Suppressor macrophage (primary cell): Measurements from ENCODE around the gene GPR157.
"Not testable (repeated sequence)": the region's sequence is repeated elsewhere in the genome, so short reads cannot be mapped to it uniquely, and the experiment has no call there.

Experiments used
- DNase-seq, 4 experiments: peaks; one replicate each; pipeline ENCODE4 v3.0.0-alpha.2; 2020 to 2022

The GPR157 gene

GRCh38 chr1:9145714-9146113 lies 16.8 kb upstream of the GPR157 start:
- no peak for DNase-seq

GRCh38 chr1:9145021-9145668 lies 16.2 kb upstream of the GPR157 start:
- DNase-seq: peak; percentile 37 to 67 (median 57)

GRCh38 chr1:9144494-9144893 lies 15.6 kb upstream of the GPR157 start:
- not testable (repeated sequence) for DNase-seq

- peak; percentile 81 to 91 (median 91) for DNase-seq
Observed at GRCh38 chr1:9143250-9143649, 14.3 kb upstream of the GPR157 start.

- DNase-seq: no peak
Observed at GRCh38 chr1:9139930-9140329, 11.0 kb upstream of the GPR157 start.

GRCh38 chr1:9136932-9137331 lies 8.0 kb upstream of the GPR157 start:
- DNase-seq: no peak

- peak; percentile 48 to 63 (median 56) for DNase-seq
Observed at GRCh38 chr1:9135073-9135836, 6.4 kb upstream of the GPR157 start.

- DNase-seq: no peak
Observed at GRCh38 chr1:9133870-9134585, 5.1 kb upstream of the GPR157 start.

GRCh38 chr1:9129266-9130041 lies 552 bp upstream of the GPR157 start:
- peak; percentile 52 to 86 (median 72) for DNase-seq

GRCh38 chr1:9128166-9128519 lies 759 bp downstream of the GPR157 start:
- DNase-seq: peak; percentile 56 to 79 (median 62)

GRCh38 chr1:9127395-9128165 lies 1.3 kb downstream of the GPR157 start:
- no peak for DNase-seq

GRCh38 chr1:9126511-9126910 lies 2.4 kb downstream of the GPR157 start:
- DNase-seq: no peak

- DNase-seq: not testable (repeated sequence)
Observed at GRCh38 chr1:9125847-9126246, 3.1 kb downstream of the GPR157 start.

- no peak for DNase-seq
Observed at GRCh38 chr1:9125325-9125724, 3.6 kb downstream of the GPR157 start.

GRCh38 chr1:9124389-9124788 lies 4.5 kb downstream of the GPR157 start:
- DNase-seq: not testable (repeated sequence)

GRCh38 chr1:9123665-9124064 lies 5.2 kb downstream of the GPR157 start:
- DNase-seq: not testable (repeated sequence)

- peak; percentile 40 to 65 (median 48) for DNase-seq
Observed at GRCh38 chr1:9121496-9122409, 7.1 kb downstream of the GPR157 start.

- peak in 1 of 4 experiments; percentile 24 for DNase-seq
Observed at GRCh38 chr1:9120312-9120958, 8.5 kb downstream of the GPR157 start.

- peak in 3 of 4 experiments; percentile 41 to 69 (median 54) for DNase-seq
Observed at GRCh38 chr1:9119745-9120144, 9.2 kb downstream of the GPR157 start.

GRCh38 chr1:9118186-9118585 lies 10.7 kb downstream of the GPR157 start:
- DNase-seq: no peak
